Measurements from ENCODE around the gene PBLD. TPM values are rescaled to one million over a fixed set of nuclear protein-coding genes. Genes with fewer than 3 reads are reported as not detected.
A peak's percentile ranks its signal among the peaks of the same experiment; 100 is the strongest.
"Not testable (repeated sequence)": the region's sequence is repeated elsewhere in the genome, so short reads cannot be mapped to it uniquely, and the experiment has no call there.

The PBLD gene
- polyA plus RNA-seq, 6 donors from 2014 or later: 0.77 to 2.0 (median 1.00) TPM; not detected in 1

GRCh38 chr10:68340358-68341080 lies 7.8 kb upstream of the PBLD start:
- Mint-ChIP-seq H3K36me3 (peaks cover 18 to 41% of the 10 kb centered on the region in 2 donors), H3K27me3 (no peaks in the 10 kb centered on the region), H3K9me3 (no peaks in the 10 kb centered on the region), H3K4me3 (peak overlapping the region in 1 of 8 donors; percentile 21), H3K27ac (peak overlapping the region in 3 of 6 donors; percentile 50 to 70 (median 59)), H3K4me1 (peaks cover 24 to 39% (median 27%) of the 10 kb centered on the region in 3 donors)
- no peak for ATAC-seq (ENCODE audit: low read depth in 2 of 2)
- DNase-seq: no peak

- H3K4me3 Mint-ChIP-seq: peak overlapping the region in 4 of 8 donors; percentile 61 to 99 (median 68)
- H3K27me3 Mint-ChIP-seq: no peaks in the 10 kb centered on the region
- DNase-seq (no peak), ATAC-seq (ENCODE audit: low read depth in 2 of 2) (no peak)
- H3K4me1 Mint-ChIP-seq: peaks cover 43 to 65% (median 51%) of the 10 kb centered on the region in 3 donors
- peaks cover 16 to 33% of the 10 kb centered on the region in 2 donors for H3K36me3 Mint-ChIP-seq
- peaks cover 0 to 3% (median 0%) of the 10 kb centered on the region in 7 donors for H3K9me3 Mint-ChIP-seq
- H3K27ac Mint-ChIP-seq: peak overlapping the region in 5 of 6 donors; percentile 13 to 81 (median 47)
These were observed 4.1 kb upstream of the PBLD start for GRCh38 chr10:68336754-68337351.

- Mint-ChIP-seq H3K27ac (peak overlapping the region; percentile 6 to 99 (median 64)), H3K27me3 (no peaks in the 10 kb centered on the region), H3K9me3 (peaks cover 0 to 8% (median 2%) of the 10 kb centered on the region in 7 donors), H3K36me3 (peaks cover 9 to 28% of the 10 kb centered on the region in 2 donors), H3K4me3 (peak overlapping the region; percentile 98 to 100 (median 100)), H3K4me1 (peaks cover 54 to 71% (median 71%) of the 10 kb centered on the region in 3 donors)
- DNase-seq (no peak), ATAC-seq (ENCODE audit: low read depth in 2 of 2) (no peak)
These were observed 2.1 kb upstream of the PBLD start for GRCh38 chr10:68334672-68335467.

GRCh38 chr10:68333440-68334431 lies 1.0 kb upstream of the PBLD start:
- Mint-ChIP-seq H3K27ac (peak overlapping the region; percentile 96 to 100 (median 99)), H3K4me1 (peaks cover 54 to 72% (median 71%) of the 10 kb centered on the region in 3 donors), H3K36me3 (peaks cover 9 to 21% of the 10 kb centered on the region in 2 donors), H3K27me3 (no peaks in the 10 kb centered on the region), H3K9me3 (peaks cover 0 to 8% (median 2%) of the 10 kb centered on the region in 7 donors), H3K4me3 (peak overlapping the region; percentile 98 to 100 (median 100))
- ATAC-seq (ENCODE audit: low read depth in 2 of 2) (no peak), DNase-seq (no peak)

- H3K27me3 Mint-ChIP-seq: no peaks in the 10 kb centered on the region
- peaks cover 4 to 14% of the 10 kb centered on the region in 2 donors for H3K36me3 Mint-ChIP-seq
- H3K4me1 Mint-ChIP-seq: peaks cover 56 to 79% (median 72%) of the 10 kb centered on the region in 3 donors
- peak overlapping the region; percentile 96 to 100 (median 99) for H3K27ac Mint-ChIP-seq
- no peak for DNase-seq
- no peak for ATAC-seq (ENCODE audit: low read depth in 2 of 2)
- H3K9me3 Mint-ChIP-seq: peaks cover 0 to 8% (median 2%) of the 10 kb centered on the region in 7 donors
- peak overlapping the region; percentile 98 to 100 (median 100) for H3K4me3 Mint-ChIP-seq
These were observed 299 bp upstream of the PBLD start for GRCh38 chr10:68333058-68333395.

GRCh38 chr10:68331455-68332258 lies 1.1 kb downstream of the PBLD start, which contains the start of gene HNRNPH3:
Gene HNRNPH3 (plus strand): TSS chr10:68332064. CDS start chr10:68337222, 5,158 bp downstream.
- no peaks in the 10 kb centered on the region for H3K27me3 Mint-ChIP-seq
- peak; percentile 77 to 81 for ATAC-seq (ENCODE audit: low read depth in 2 of 2)
- H3K36me3 Mint-ChIP-seq: peaks cover 0 to 7% of the 10 kb centered on the region in 2 donors
- H3K9me3 Mint-ChIP-seq: peaks cover 0 to 8% (median 2%) of the 10 kb centered on the region in 7 donors
- H3K4me1 Mint-ChIP-seq: peaks cover 45 to 66% (median 59%) of the 10 kb centered on the region in 3 donors
- peak within 1 kb of the TSS; percentile 98 to 100 (median 100) for H3K4me3 Mint-ChIP-seq
- peak within 1 kb of the TSS; percentile 99 to 100 (median 99) for H3K27ac Mint-ChIP-seq
- DNase-seq: peak; percentile 99

GRCh38 chr10:68330852-68331454 lies 1.8 kb downstream of the PBLD start:
- Mint-ChIP-seq H3K4me3 (peak overlapping the region; percentile 98 to 100 (median 100)), H3K27ac (peak overlapping the region; percentile 99 to 100 (median 99)), H3K36me3 (peaks cover 0 to 7% of the 10 kb centered on the region in 2 donors), H3K27me3 (no peaks in the 10 kb centered on the region), H3K9me3 (peaks cover 0 to 8% (median 2%) of the 10 kb centered on the region in 7 donors), H3K4me1 (peaks cover 38 to 59% (median 52%) of the 10 kb centered on the region in 3 donors)
- peak; percentile 27 to 28 for ATAC-seq (ENCODE audit: low read depth in 2 of 2)
- no peak for DNase-seq

- ATAC-seq (ENCODE audit: low read depth in 2 of 2): no peak
- Mint-ChIP-seq H3K36me3 (peaks cover 0 to 7% of the 10 kb centered on the region in 2 donors), H3K9me3 (peaks cover 0 to 8% (median 2%) of the 10 kb centered on the region in 7 donors), H3K4me3 (peak overlapping the region in 3 of 8 donors; percentile 65 to 100 (median 98)), H3K27me3 (no peaks in the 10 kb centered on the region), H3K27ac (peak overlapping the region in 3 of 6 donors; percentile 36 to 76 (median 60)), H3K4me1 (peaks cover 28 to 45% (median 38%) of the 10 kb centered on the region in 3 donors)
- DNase-seq: no peak
These were observed 3.2 kb downstream of the PBLD start for GRCh38 chr10:68329506-68329861.

- peak overlapping the region; percentile 26 to 98 (median 66) for H3K4me3 Mint-ChIP-seq
These were observed 4.6 kb downstream of the PBLD start for GRCh38 chr10:68327889-68328786.

GRCh38 chr10:68324396-68324795 lies 8.3 kb downstream of the PBLD start:
- H3K27me3 Mint-ChIP-seq; ATAC-seq (ENCODE audit: low read depth in 2 of 2); H3K36me3 Mint-ChIP-seq; H3K4me1 Mint-ChIP-seq; H3K9me3 Mint-ChIP-seq; H3K27ac Mint-ChIP-seq; DNase-seq; H3K4me3 Mint-ChIP-seq: not testable (repeated sequence)

More at GRCh38 chr10:68327889-68328786, 4.6 kb downstream of the PBLD start:
- Mint-ChIP-seq H3K9me3 (peaks cover 0 to 8% (median 2%) of the 10 kb centered on the region in 7 donors), H3K27me3 (no peaks in the 10 kb centered on the region), H3K4me1 (peaks cover 20 to 33% (median 24%) of the 10 kb centered on the region in 3 donors), H3K36me3 (peaks cover 0 to 7% of the 10 kb centered on the region in 2 donors), H3K27ac (peak overlapping the region in 5 of 6 donors; percentile 12 to 88 (median 30))
- ATAC-seq (ENCODE audit: low read depth in 2 of 2) (no peak), DNase-seq (peak; percentile 27)
